ENCODE results near the gene ASB8.
"Not testable (repeated sequence)": the region's sequence is repeated elsewhere in the genome, so short reads cannot be mapped to it uniquely, and the experiment has no call there.

The ASB8 gene

DNA sequence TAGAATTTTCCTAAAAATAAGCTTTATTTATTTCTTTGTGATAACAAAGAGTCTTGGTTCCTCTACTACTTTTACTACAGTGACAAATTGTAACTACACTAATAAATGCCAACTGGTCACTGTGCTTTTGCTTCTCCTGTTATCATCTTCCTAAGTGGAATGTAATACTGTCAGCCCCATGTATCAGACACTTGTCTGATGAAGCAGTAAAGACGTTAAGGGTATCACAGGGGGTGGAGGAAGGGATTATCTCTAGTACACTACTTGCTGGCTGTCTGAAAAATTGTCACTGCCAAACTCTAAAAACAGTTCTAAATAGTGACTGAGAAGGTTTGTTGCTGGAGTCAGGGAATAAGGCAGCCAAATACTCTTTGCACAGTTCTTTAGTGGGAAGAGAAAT lies 11.3 kb downstream of the ASB8 start:
- no peak overlapping the region for H3K9ac ChIP-seq
- H4K20me1 ChIP-seq, result 0 out of 2 replicates have a peak, but pooled peaks cover 29% of the 10 kb centered on the region
- no peaks in the 10 kb centered on the region for H3K27me3 ChIP-seq
- H3K36me3 ChIP-seq, result peaks cover 100% of the 10 kb centered on the region
- TF ChIP-seq Cebpa-rat (IDR thresholded peaks at IDR 0.05), result no peak
- H3K4me2 ChIP-seq, result no peak overlapping the region
- H3K4me1 ChIP-seq, result no peaks in the 10 kb centered on the region
- no peak overlapping the region for H3K27ac ChIP-seq
- H3K4me3 ChIP-seq, result no peak overlapping the region
- H3K9me3 ChIP-seq, result no peaks in the 10 kb centered on the region

DNA sequence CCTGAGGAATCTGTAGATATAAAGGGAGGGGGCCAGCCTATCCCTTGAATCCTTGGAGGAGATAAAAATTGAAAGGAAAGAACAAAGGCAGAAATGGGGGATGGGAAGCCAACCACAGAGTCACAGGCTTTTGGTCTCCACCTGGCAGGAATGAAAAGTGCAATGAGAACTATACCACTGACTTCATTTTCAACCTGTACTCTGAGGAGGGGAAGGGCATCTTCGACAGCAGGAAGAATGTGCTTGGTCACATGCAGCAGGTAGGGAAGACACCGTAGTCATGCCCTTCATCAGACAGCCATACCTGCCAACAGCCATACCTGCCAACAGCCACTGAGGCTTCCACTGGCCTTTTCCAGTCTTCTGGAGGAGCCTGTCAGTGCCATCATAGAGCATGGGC lies 13.4 kb downstream of the ASB8 start:
- Histone ChIP-seq H3K36me3 (peaks cover 100% of the 10 kb centered on the region), H3K9ac (no peak overlapping the region), H3K9me3 (no peaks in the 10 kb centered on the region), H3K27me3 (no peaks in the 10 kb centered on the region), H3K27ac (no peak overlapping the region), H3K4me3 (no peak overlapping the region), H4K20me1 (0 out of 2 replicates have a peak, but pooled peaks cover 12% of the 10 kb centered on the region), H3K4me1 (no peaks in the 10 kb centered on the region), H3K4me2 (no peak overlapping the region)
- TF ChIP-seq Cebpa-rat (IDR thresholded peaks at IDR 0.05), result no peak

DNA sequence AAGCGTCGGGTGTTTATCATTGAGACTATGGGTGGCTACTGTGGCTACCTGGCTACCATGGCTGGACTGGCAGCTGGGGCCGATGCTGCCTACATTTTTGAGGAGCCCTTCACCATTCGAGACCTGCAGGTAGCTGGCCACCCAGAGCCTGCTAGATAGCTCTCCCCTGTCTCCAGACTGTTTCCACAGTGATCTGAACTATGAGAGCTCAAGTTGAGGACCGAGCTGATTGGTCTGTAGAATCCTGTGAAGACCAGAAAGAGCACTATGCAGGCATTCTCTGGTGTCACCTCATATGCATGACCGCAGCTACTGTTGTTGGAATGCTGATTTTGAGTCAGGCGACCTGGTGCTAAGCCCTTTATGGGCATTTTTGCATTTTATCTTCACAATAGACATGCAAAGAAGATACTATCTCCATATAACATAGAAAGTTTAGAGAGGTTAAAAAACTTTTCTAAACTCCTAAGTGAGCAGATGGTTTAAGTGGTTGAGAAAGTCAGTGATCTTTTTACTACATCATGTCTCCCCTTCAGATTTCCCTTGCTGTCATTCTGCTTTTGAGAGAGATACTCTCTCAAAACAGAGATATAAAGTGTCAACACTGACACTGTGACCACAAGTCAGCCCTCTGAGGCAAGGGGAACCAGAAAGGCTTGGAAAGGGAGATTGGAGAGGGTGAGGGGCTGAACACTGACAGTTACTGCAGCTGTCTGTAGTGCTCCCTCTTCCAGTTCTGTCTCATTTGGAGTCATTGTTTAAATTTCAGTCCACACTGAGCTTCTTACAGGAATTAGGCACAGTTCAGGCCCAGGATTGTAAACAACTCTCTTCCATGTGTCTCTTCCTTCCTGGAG lies 14.3 kb downstream of the ASB8 start:
- Histone ChIP-seq H3K4me3 (no peak overlapping the region), H3K27ac (no peak overlapping the region), H3K9ac (no peak overlapping the region), H3K4me1 (no peaks in the 10 kb centered on the region), H3K4me2 (no peak overlapping the region), H4K20me1 (0 out of 2 replicates have a peak, but pooled peaks cover 3% of the 10 kb centered on the region), H3K9me3 (no peaks in the 10 kb centered on the region), H3K36me3 (peaks cover 100% of the 10 kb centered on the region), H3K27me3 (no peaks in the 10 kb centered on the region)
- TF ChIP-seq Cebpa-rat (IDR thresholded peaks at IDR 0.05), result no peak

DNA sequence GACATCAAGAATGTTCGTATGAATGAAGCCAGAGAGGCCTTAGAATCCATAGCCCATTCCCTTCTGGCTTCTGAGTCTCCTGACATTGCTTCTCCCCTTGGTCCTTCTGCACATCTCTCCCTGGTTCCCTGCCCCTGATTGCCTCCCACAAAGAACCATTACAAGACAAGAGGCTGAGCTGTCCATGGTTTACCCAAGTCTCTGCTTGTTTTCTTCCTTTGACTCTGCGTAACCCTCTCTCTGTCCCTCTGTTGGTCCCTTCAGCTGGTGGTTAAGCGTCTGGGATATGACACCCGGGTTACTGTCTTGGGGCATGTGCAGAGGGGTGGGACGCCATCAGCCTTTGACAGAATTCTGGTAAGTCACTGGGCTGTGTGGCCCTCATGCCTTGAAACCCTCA lies 22.3 kb downstream of the ASB8 start:
- Histone ChIP-seq H3K9ac (no peak overlapping the region), H3K4me3 (no peak overlapping the region), H3K27ac (no peak overlapping the region), H4K20me1 (no peaks in the 10 kb centered on the region), H3K9me3 (no peaks in the 10 kb centered on the region), H3K27me3 (no peaks in the 10 kb centered on the region), H3K4me2 (no peak overlapping the region), H3K36me3 (peaks cover 100% of the 10 kb centered on the region), H3K4me1 (no peaks in the 10 kb centered on the region)
- no peak for TF ChIP-seq Cebpa-rat (IDR thresholded peaks at IDR 0.05)

DNA sequence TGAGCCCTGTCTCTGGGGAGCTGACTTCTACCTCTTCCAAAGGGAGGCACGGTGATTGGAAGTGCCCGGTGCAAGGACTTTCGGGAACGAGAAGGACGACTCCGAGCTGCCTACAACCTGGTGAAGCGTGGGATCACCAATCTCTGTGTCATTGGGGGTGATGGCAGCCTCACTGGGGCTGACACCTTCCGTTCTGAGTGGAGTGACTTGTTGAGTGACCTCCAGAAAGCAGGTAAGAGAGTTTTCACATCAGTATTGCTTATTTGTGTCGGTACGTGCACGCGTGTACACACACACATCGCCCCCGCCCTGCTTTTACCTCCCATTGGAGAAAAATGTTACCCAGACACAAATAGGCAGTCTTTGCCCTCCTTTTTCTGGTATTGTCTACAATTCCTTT lies 24.5 kb downstream of the ASB8 start:
- no peak overlapping the region for H3K4me2 ChIP-seq
- no peak for TF ChIP-seq Cebpa-rat (IDR thresholded peaks at IDR 0.05)
- no peak overlapping the region for H3K9ac ChIP-seq
- H4K20me1 ChIP-seq, result no peaks in the 10 kb centered on the region
- no peak overlapping the region for H3K27ac ChIP-seq
- no peaks in the 10 kb centered on the region for H3K9me3 ChIP-seq
- H3K27me3 ChIP-seq, result no peaks in the 10 kb centered on the region
- no peak overlapping the region for H3K4me3 ChIP-seq
- H3K4me1 ChIP-seq, result no peaks in the 10 kb centered on the region
- H3K36me3 ChIP-seq, result peaks cover 100% of the 10 kb centered on the region

DNA sequence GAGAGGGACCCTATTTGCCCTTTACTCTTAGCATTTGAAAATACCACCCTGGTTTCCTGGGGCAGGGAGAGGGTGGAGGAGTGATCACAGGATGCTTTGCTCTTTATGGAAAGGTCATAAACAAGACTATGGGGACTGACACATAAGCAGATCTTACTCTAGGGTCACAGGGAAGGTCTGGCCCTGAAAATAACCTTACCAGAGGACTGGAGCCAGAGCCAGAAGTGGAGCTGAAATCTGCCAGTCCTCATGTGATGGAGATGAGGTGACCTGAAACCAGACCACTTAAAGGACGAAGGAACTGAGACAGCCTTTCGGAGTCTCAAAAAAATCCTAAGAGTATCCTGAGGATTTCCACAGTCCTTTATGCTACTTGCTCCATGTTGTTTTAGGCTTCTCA lies 25.8 kb downstream of the ASB8 start:
- Histone ChIP-seq H3K9me3 (no peaks in the 10 kb centered on the region), H4K20me1 (peaks cover 11% of the 10 kb centered on the region; the same call in 1 of the 2 replicates), H3K4me2 (no peak overlapping the region), H3K9ac (no peak overlapping the region), H3K36me3 (peaks cover 100% of the 10 kb centered on the region), H3K4me3 (no peak overlapping the region), H3K27ac (no peak overlapping the region), H3K4me1 (no peaks in the 10 kb centered on the region), H3K27me3 (no peaks in the 10 kb centered on the region)
- no peak for TF ChIP-seq Cebpa-rat (IDR thresholded peaks at IDR 0.05)

DNA sequence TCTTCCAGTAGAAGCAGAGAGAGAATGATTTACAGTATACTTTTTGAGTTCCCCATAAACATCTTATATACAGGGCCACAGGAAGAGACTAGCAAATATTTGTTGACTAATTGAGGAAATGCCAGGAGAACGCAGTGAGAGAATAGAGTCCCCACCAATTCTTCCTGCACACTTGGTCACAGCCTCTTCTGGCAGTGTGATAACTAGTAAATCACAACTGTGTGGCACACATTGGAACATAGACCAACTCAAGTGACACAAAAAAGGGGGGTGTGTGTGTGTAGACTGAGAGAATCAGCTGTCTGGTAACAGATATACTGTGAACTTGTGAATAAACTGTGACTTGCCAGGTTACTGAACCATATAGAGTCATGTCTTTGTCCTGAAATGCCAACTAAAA lies 27.9 kb downstream of the ASB8 start:
- H3K4me3 ChIP-seq, result no peak overlapping the region
- H3K9ac ChIP-seq, result no peak overlapping the region
- no peaks in the 10 kb centered on the region for H3K27me3 ChIP-seq
- no peak overlapping the region for H3K27ac ChIP-seq
- H4K20me1 ChIP-seq, result peaks cover 19% of the 10 kb centered on the region; the same call in 1 of the 2 replicates
- no peak for TF ChIP-seq Cebpa-rat (IDR thresholded peaks at IDR 0.05)
- H3K36me3 ChIP-seq, result peaks cover 100% of the 10 kb centered on the region
- H3K4me1 ChIP-seq, result no peaks in the 10 kb centered on the region
- no peaks in the 10 kb centered on the region for H3K9me3 ChIP-seq
- H3K4me2 ChIP-seq, result no peak overlapping the region

DNA sequence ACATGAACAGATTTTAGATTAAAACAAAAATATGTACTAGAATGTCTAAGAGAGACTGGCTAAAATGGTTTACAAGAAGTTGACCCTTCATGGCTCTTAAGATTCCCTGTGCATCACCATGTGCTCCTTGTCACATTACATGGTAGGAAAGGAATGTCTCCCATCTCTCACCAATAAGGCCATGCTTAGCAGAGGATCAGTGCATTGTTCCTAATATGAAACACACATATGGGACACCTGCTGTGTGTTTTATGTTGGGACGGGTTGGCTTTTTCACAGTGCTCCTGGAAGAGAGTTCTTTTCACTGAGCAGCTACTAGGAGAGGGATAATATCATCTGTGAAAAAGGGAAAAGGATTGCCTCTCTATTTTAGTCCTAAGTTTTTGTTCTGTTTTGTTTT lies 28.5 kb downstream of the ASB8 start:
- H3K4me1 ChIP-seq, result no peaks in the 10 kb centered on the region
- no peak overlapping the region for H3K27ac ChIP-seq
- no peak overlapping the region for H3K9ac ChIP-seq
- no peaks in the 10 kb centered on the region for H3K27me3 ChIP-seq
- H3K9me3 ChIP-seq, result no peaks in the 10 kb centered on the region
- H3K4me3 ChIP-seq, result no peak overlapping the region
- H3K36me3 ChIP-seq, result peaks cover 100% of the 10 kb centered on the region
- TF ChIP-seq Cebpa-rat (IDR thresholded peaks at IDR 0.05), result no peak
- no peak overlapping the region for H3K4me2 ChIP-seq
- H4K20me1 ChIP-seq, result peaks cover 19% of the 10 kb centered on the region; the same call in 1 of the 2 replicates

DNA sequence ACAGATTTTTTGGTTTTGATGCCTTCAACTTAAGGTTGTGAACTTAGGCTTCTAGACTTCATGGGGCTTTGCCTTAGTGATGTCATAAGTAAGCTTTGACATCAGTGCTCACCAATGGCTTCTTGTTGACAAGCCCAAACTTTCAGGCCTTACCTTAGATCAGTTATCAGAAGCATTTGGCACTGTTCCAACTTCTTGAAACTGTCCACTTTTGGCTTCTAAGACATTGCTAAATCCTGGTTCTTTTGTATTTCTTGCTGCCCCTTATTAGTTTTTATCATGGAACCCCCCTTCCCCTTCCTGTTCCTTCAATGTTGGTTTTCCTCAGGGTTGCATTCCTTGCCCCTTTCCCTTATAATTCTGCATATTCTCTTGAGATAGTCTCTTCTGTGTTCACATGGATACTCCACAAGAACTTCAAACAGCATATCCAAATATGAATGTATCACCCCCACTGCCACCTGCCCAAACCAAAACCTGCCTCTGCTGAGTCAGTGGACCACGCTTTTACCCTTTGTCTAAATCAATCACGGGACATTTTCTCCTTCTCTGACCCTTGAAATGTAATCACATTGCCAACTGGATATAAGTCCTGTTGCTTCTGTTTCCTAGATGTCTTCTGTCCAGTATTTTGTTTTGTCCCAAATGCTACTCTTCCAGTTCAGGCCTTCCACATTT lies 30.2 kb downstream of the ASB8 start:
- no peaks in the 10 kb centered on the region for H3K4me1 ChIP-seq
- H3K27me3 ChIP-seq, result no peaks in the 10 kb centered on the region
- H3K9me3 ChIP-seq, result no peaks in the 10 kb centered on the region
- no peak overlapping the region for H3K4me3 ChIP-seq
- no peak for TF ChIP-seq Cebpa-rat (IDR thresholded peaks at IDR 0.05)
- H3K27ac ChIP-seq, result no peak overlapping the region
- H3K9ac ChIP-seq, result no peak overlapping the region
- H4K20me1 ChIP-seq, result peaks cover 19% of the 10 kb centered on the region; the same call in 1 of the 2 replicates
- H3K36me3 ChIP-seq, result peaks cover 100% of the 10 kb centered on the region
- H3K4me2 ChIP-seq, result no peak overlapping the region

DNA sequence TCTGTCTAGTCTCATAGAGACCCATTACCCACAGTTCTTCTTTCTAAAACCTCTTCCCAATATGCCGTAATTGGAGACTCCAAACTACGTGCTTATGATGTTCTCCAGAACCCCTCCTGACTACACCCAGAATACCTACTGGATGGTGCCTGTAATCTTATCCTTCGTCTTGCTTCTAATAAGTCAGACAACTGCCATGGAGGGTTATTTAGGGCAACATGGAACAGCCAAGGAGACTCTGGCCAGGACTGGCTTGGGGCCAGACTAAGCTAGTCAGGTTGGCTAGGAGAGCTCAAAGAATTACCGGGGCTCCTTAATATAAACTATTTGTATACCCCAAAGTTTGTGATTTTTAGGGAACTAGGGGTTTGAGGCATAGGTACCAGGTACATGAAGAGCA lies 31.3 kb downstream of the ASB8 start:
- Histone ChIP-seq H3K4me1 (peaks cover 9% of the 10 kb centered on the region), H3K27me3 (no peaks in the 10 kb centered on the region), H3K36me3 (peaks cover 94% of the 10 kb centered on the region), H3K9ac (no peak overlapping the region), H3K4me3 (no peak overlapping the region), H4K20me1 (peaks cover 19% of the 10 kb centered on the region; the same call in 1 of the 2 replicates), H3K27ac (no peak overlapping the region), H3K4me2 (no peak overlapping the region), H3K9me3 (no peaks in the 10 kb centered on the region)
- no peak for TF ChIP-seq Cebpa-rat (IDR thresholded peaks at IDR 0.05)

DNA sequence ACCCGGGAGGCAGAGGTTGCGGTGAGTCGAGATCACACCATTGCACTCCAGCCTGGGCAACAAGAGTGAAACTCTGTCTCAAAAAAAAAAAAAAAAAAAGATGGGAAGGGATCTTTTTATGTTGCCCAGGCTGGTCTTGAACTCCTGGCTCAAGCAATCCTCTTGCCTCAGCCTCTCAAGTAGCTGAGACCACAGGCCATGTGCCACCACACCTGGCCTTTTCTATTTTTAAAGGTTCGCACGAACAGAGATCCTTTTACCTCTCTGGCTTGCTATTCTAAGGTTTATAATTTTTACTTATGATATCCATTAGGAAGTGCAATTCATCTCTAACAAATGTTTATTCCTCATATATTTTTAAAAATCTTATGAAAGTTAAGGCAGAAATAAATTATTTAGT lies 31.8 kb downstream of the ASB8 start:
- not testable (repeated sequence) for H3K27ac ChIP-seq
- peaks cover 89% of the 10 kb centered on the region for H3K36me3 ChIP-seq

More for the DNA sequence above, 31.8 kb downstream of the ASB8 start:
- H4K20me1 ChIP-seq, result peaks cover 19% of the 10 kb centered on the region; the same call in 1 of the 2 replicates
- H3K4me2 ChIP-seq, H3K9me3 ChIP-seq, H3K9ac ChIP-seq, H3K4me3 ChIP-seq, H3K27me3 ChIP-seq: not testable (repeated sequence)
- H3K4me1 ChIP-seq, result peaks cover 13% of the 10 kb centered on the region
